Raji (cell line): ENCODE results near the gene BZW2.

Source experiments
- POLR2A ChIP-seq: IDR thresholded peaks from 2 replicates; pipeline ENCODE4 v1.6.1; 2011; ENCODE audit warnings: low read depth, low read length, control low read depth; ENCODE audit not compliant: insufficient read depth

Gene BZW2

GRCh38 chr7:16636555-16637101 is 9.4 kb upstream of the BZW2 start:
- no peak for TF ChIP-seq POLR2A

GRCh38 chr7:16637379-16637778 is 8.6 kb upstream of the BZW2 start:
- TF ChIP-seq POLR2A = no peak

- no peak for TF ChIP-seq POLR2A
Measured at GRCh38 chr7:16638282-16639280, 7.4 kb upstream of the BZW2 start.

GRCh38 chr7:16644157-16644556 is 1.8 kb upstream of the BZW2 start:
- no peak for TF ChIP-seq POLR2A

- peak; percentile 36; the same call in 1 of the 2 replicates for TF ChIP-seq POLR2A
Measured at GRCh38 chr7:16644636-16645592, 1.1 kb upstream of the BZW2 start.

- TF ChIP-seq POLR2A = no peak; the same call in 1 of the 2 replicates
Measured at GRCh38 chr7:16646472-16647072, 591 bp downstream of the BZW2 start.

- no peak for TF ChIP-seq POLR2A
Measured at GRCh38 chr7:16647435-16647960, 1.5 kb downstream of the BZW2 start.

- no peak for TF ChIP-seq POLR2A
Measured at GRCh38 chr7:16648551-16648950, 2.6 kb downstream of the BZW2 start.

GRCh38 chr7:16649196-16649595 is 3.2 kb downstream of the BZW2 start:
- no peak for TF ChIP-seq POLR2A

GRCh38 chr7:16650266-16650665 is 4.3 kb downstream of the BZW2 start:
- TF ChIP-seq POLR2A = no peak

GRCh38 chr7:16651396-16652239 is 5.6 kb downstream of the BZW2 start:
- TF ChIP-seq POLR2A = no peak

GRCh38 chr7:16652240-16652583 is 6.2 kb downstream of the BZW2 start:
- TF ChIP-seq POLR2A = no peak

- no peak for TF ChIP-seq POLR2A
Measured at GRCh38 chr7:16652888-16653287, 6.9 kb downstream of the BZW2 start.

- TF ChIP-seq POLR2A = no peak
Measured at GRCh38 chr7:16655394-16655793, 9.4 kb downstream of the BZW2 start.

- no peak for TF ChIP-seq POLR2A
Measured at GRCh38 chr7:16656141-16656540, 10.2 kb downstream of the BZW2 start.
